WTC11 (cell line): ENCODE data around the gene TIMP4.

Experiments
- ATF2 ChIP-seq: sonication (generic); formaldehyde crosslinking; IDR thresholded peaks from 2 replicates; pipeline ENCODE4 v1.8.1; 2022; ENCODE audit warnings: low read depth, missing genetic modification reagents, borderline replicate concordance
- CTCF ChIP-seq: fragments of 200-600 bp; IDR thresholded peaks from 2 replicates; pipeline ENCODE4 v1.8.0; 2022; ENCODE audit warnings: antibody characterized with exemption
- ESRRA ChIP-seq: sonication (generic); formaldehyde crosslinking; IDR thresholded peaks from 2 replicates; pipeline ENCODE4 v1.8.1; 2022; ENCODE audit warnings: mild to moderate bottlenecking, missing genetic modification reagents, borderline replicate concordance
- JUN ChIP-seq: sonication (generic); formaldehyde crosslinking; IDR thresholded peaks from 2 replicates; pipeline ENCODE4 v1.8.0; 2023; ENCODE audit warnings: mild to moderate bottlenecking, missing genetic modification reagents
- OVOL2 ChIP-seq: fragments of 250-450 bp; sonication (Bioruptor Pico); IDR thresholded peaks from 2 replicates; pipeline ENCODE4 v1.9.0; 2021; ENCODE audit warnings: mild to moderate bottlenecking, borderline replicate concordance
- ZNF121 ChIP-seq: sonication (generic); formaldehyde crosslinking; IDR thresholded peaks from 2 replicates; pipeline ENCODE4 v1.8.0; 2023; ENCODE audit warnings: missing genetic modification reagents
- ZNF138 ChIP-seq: sonication (generic); formaldehyde crosslinking; conservative IDR thresholded peaks from 2 replicates; pipeline ENCODE4 v1.8.1; 2022; ENCODE audit warnings: mild to moderate bottlenecking, moderate library complexity, missing genetic modification reagents
- ZNF219 ChIP-seq: sonication (generic); formaldehyde crosslinking; IDR thresholded peaks from 2 replicates; pipeline ENCODE4 v1.8.0; 2023; ENCODE audit warnings: missing genetic modification reagents, mild to moderate bottlenecking, borderline replicate concordance
- ZNF416 ChIP-seq: fragments of 250-450 bp; sonication (Bioruptor Pico); IDR thresholded peaks from 2 replicates; pipeline ENCODE4 v1.9.0; 2021; ENCODE audit warnings: mild to moderate bottlenecking, inconsistent platforms
- ZSCAN18 ChIP-seq: fragments of 250-450 bp; sonication (Bioruptor Pico); IDR thresholded peaks from 2 replicates; pipeline ENCODE4 v2.1.2; 2022; ENCODE audit warnings: mild to moderate bottlenecking, moderate library complexity
- TF ChIP-seq, protein P1 (sequence below): sonication (generic); formaldehyde crosslinking; IDR thresholded peaks from 2 replicates; pipeline ENCODE4 v1.8.1; 2022; ENCODE audit warnings: missing genetic modification reagents, borderline replicate concordance
- TF ChIP-seq, protein P2 (sequence below): sonication (generic); formaldehyde crosslinking; IDR thresholded peaks from 2 replicates; pipeline ENCODE4 v1.8.1; 2023; ENCODE audit warnings: mild to moderate bottlenecking, missing genetic modification reagents
- TF ChIP-seq, protein P3 (sequence below): sonication (generic); formaldehyde crosslinking; IDR thresholded peaks from 2 replicates; pipeline ENCODE4 v1.8.1; 2022; ENCODE audit warnings: mild to moderate bottlenecking, moderate library complexity, missing genetic modification reagents
- TF ChIP-seq, protein P4 (sequence below): sonication (generic); formaldehyde crosslinking; conservative IDR thresholded peaks from 2 replicates; pipeline ENCODE4 v1.8.1; 2022; ENCODE audit warnings: mild to moderate bottlenecking, missing genetic modification reagents

DNA sequence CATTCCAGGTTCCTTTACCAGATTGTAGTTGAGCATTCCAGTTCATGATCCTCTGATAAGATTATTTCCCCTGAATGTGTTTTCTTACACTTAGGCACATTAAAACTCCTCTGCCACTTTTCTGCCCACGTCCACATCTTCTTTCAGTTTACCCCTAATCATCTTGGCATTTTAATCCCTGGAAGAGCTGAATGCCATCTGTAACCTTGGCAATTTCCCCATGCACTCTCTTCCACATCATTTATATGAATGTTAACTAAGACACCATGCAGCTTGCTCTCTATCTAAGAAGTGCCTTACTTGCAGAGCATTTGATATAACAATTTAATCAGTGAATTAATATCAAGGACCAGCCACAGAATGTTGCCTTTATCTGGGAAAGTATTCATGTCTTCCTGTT, 25.8 kb downstream of the TIMP4 start:
- no peak for TF ChIP-seq ATF2 (CRISPR knock-in tag)
- no peak for TF ChIP-seq CTCF
- no peak for TF ChIP-seq ZNF121 (CRISPR knock-in tag)
- TF ChIP-seq, protein P1, sequence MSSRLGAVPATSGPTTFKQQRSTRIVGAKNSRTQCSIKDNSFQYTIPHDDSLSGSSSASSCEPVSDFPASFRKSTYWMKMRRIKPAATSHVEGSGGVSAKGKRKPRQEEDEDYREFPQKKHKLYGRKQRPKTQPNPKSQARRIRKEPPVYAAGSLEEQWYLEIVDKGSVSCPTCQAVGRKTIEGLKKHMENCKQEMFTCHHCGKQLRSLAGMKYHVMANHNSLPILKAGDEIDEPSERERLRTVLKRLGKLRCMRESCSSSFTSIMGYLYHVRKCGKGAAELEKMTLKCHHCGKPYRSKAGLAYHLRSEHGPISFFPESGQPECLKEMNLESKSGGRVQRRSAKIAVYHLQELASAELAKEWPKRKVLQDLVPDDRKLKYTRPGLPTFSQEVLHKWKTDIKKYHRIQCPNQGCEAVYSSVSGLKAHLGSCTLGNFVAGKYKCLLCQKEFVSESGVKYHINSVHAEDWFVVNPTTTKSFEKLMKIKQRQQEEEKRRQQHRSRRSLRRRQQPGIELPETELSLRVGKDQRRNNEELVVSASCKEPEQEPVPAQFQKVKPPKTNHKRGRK: no peak
- no peak for TF ChIP-seq ZNF219 (CRISPR knock-in tag)
- TF ChIP-seq, protein P2, sequence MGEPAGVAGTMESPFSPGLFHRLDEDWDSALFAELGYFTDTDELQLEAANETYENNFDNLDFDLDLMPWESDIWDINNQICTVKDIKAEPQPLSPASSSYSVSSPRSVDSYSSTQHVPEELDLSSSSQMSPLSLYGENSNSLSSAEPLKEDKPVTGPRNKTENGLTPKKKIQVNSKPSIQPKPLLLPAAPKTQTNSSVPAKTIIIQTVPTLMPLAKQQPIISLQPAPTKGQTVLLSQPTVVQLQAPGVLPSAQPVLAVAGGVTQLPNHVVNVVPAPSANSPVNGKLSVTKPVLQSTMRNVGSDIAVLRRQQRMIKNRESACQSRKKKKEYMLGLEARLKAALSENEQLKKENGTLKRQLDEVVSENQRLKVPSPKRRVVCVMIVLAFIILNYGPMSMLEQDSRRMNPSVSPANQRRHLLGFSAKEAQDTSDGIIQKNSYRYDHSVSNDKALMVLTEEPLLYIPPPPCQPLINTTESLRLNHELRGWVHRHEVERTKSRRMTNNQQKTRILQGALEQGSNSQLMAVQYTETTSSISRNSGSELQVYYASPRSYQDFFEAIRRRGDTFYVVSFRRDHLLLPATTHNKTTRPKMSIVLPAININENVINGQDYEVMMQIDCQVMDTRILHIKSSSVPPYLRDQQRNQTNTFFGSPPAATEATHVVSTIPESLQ: no peak
- TF ChIP-seq ZSCAN18 (CRISPR knock-in tag): no peak
- TF ChIP-seq, protein P3, sequence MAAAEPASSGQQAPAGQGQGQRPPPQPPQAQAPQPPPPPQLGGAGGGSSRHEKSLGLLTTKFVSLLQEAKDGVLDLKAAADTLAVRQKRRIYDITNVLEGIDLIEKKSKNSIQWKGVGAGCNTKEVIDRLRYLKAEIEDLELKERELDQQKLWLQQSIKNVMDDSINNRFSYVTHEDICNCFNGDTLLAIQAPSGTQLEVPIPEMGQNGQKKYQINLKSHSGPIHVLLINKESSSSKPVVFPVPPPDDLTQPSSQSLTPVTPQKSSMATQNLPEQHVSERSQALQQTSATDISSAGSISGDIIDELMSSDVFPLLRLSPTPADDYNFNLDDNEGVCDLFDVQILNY (CRISPR knock-in tag): no peak
- TF ChIP-seq OVOL2 (CRISPR knock-in tag): no peak
- TF ChIP-seq, protein P4, sequence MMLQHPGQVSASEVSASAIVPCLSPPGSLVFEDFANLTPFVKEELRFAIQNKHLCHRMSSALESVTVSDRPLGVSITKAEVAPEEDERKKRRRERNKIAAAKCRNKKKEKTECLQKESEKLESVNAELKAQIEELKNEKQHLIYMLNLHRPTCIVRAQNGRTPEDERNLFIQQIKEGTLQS (CRISPR knock-in tag): no peak
- no peak for TF ChIP-seq JUN (CRISPR knock-in tag)
- no peak for TF ChIP-seq ESRRA (CRISPR knock-in tag)
- TF ChIP-seq ZNF416: no peak
- no peak for TF ChIP-seq ZNF138 (CRISPR knock-in tag)
